ENCODE data around the gene TMEM117. TPM values are rescaled to one million over a fixed set of nuclear protein-coding genes. Genes with fewer than 3 reads are reported as not detected.
A peak's percentile ranks its signal among the peaks of the same experiment; 100 is the strongest.
"Not testable (repeated sequence)": the region's sequence is repeated elsewhere in the genome, so short reads cannot be mapped to it uniquely, and the experiment has no call there.

The TMEM117 gene
- total RNA-seq, 6 experiments from 2014 or later: 5.5 to 8.8 (median 7.0) TPM

DNA sequence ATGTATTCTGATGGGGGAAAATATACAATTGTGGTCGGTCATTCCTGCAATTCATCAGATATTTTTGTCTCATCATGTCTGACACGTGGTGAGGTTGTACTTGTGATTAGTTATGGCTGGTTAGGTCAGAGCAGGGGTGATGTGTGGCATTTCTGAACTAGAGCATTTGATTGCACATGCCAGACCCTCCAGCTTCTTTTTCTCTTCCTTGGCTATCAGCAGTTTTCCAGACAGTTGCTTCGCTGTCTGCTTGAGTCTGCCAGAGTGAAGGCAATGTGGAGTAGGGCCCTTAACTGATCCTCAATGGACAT lies 25.9 kb downstream of the TMEM117 start:
- H3K4me3 Mint-ChIP-seq: no peak overlapping the region
- no peaks in the 10 kb centered on the region for H3K36me3 Mint-ChIP-seq (ENCODE audit: low read depth)
- peaks cover 12% of the 10 kb centered on the region for H3K4me1 Mint-ChIP-seq (ENCODE audit: low read depth)
- no peaks in the 10 kb centered on the region for H3K9me3 Mint-ChIP-seq
- H3K27ac Mint-ChIP-seq: peak overlapping the region; percentile 25; the same call in 1 of the 2 replicates
- TF ChIP-seq, protein P1, sequence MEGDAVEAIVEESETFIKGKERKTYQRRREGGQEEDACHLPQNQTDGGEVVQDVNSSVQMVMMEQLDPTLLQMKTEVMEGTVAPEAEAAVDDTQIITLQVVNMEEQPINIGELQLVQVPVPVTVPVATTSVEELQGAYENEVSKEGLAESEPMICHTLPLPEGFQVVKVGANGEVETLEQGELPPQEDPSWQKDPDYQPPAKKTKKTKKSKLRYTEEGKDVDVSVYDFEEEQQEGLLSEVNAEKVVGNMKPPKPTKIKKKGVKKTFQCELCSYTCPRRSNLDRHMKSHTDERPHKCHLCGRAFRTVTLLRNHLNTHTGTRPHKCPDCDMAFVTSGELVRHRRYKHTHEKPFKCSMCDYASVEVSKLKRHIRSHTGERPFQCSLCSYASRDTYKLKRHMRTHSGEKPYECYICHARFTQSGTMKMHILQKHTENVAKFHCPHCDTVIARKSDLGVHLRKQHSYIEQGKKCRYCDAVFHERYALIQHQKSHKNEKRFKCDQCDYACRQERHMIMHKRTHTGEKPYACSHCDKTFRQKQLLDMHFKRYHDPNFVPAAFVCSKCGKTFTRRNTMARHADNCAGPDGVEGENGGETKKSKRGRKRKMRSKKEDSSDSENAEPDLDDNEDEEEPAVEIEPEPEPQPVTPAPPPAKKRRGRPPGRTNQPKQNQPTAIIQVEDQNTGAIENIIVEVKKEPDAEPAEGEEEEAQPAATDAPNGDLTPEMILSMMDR (IDR thresholded peaks at IDR 0.05): no peak
- no peaks in the 10 kb centered on the region; the same call in 1 of the 2 replicates for H3K27me3 Mint-ChIP-seq (ENCODE audit: insufficient read depth)
- DNase-seq: no peak

- H3K36me3 Mint-ChIP-seq (ENCODE audit: low read depth): no peaks in the 10 kb centered on the region
These were observed 28.0 kb downstream of the TMEM117 start for GRCh38 chr12:43863770-43864366.

DNA sequence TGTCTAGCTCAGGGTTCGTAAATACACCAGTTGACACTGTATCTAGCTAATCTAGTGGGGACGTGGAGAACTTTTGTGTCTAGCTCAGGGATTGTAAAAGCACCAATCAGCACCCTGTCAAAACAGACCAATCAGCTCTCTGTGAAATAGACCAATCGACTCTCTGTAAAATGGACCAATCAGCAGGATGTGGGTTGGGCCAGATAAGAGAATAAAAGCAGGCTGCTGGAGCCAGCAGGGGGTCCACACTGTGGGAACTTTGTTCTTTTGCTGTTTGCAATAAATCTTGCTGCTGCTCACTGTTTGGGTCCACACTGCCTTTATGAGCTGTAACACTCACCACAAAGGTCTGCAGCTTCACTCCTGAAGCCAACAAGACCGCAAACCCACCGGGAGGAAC lies 28.7 kb downstream of the TMEM117 start:
- DNase-seq: not testable (repeated sequence)

More at GRCh38 chr12:43863770-43864366, 28.0 kb downstream of the TMEM117 start:
- Mint-ChIP-seq H3K9me3 (no peaks in the 10 kb centered on the region), H3K27me3 (ENCODE audit: insufficient read depth) (no peaks in the 10 kb centered on the region; the same call in 1 of the 2 replicates), H3K4me1 (ENCODE audit: low read depth) (peaks cover 12% of the 10 kb centered on the region), H3K4me3 (no peak overlapping the region), H3K27ac (no peak overlapping the region)
- TF ChIP-seq, protein P1 (IDR thresholded peaks at IDR 0.05): no peak
- no peak for DNase-seq

DNA sequence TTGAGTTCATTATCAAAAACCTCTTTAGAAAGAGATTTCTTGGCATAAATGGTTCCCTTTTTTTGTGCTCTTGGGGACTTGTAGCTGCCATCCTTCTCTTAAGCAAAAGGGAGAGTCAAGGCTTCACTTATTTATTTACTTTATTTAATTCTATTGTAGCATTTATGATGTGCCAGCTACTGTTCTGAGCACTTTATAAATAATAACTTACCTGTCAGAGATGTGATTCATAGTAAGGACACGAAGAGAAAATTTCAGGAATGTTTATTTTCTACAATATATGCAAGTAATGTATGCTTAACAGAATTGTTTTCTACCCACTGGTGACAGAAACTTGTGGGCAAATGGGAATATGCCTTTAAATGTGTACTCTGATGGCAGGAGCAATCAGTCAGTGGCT lies 33.3 kb downstream of the TMEM117 start:
- no peaks in the 10 kb centered on the region for H3K27me3 Mint-ChIP-seq (ENCODE audit: insufficient read depth)
- H3K4me1 Mint-ChIP-seq (ENCODE audit: low read depth): peaks cover 14% of the 10 kb centered on the region; the same call in 1 of the 2 replicates
- DNase-seq: no peak
- H3K9me3 Mint-ChIP-seq: no peaks in the 10 kb centered on the region
- no peak overlapping the region for H3K27ac Mint-ChIP-seq
- H3K36me3 Mint-ChIP-seq (ENCODE audit: low read depth): no peaks in the 10 kb centered on the region
- TF ChIP-seq, protein P1 (IDR thresholded peaks at IDR 0.05): no peak
- H3K4me3 Mint-ChIP-seq: no peak overlapping the region

More for the DNA sequence above, 28.7 kb downstream of the TMEM117 start:
- H3K4me3 Mint-ChIP-seq; H3K27me3 Mint-ChIP-seq (ENCODE audit: insufficient read depth); H3K36me3 Mint-ChIP-seq (ENCODE audit: low read depth); H3K9me3 Mint-ChIP-seq; H3K27ac Mint-ChIP-seq: not testable (repeated sequence)
- peaks cover 16% of the 10 kb centered on the region for H3K4me1 Mint-ChIP-seq (ENCODE audit: low read depth)

DNA sequence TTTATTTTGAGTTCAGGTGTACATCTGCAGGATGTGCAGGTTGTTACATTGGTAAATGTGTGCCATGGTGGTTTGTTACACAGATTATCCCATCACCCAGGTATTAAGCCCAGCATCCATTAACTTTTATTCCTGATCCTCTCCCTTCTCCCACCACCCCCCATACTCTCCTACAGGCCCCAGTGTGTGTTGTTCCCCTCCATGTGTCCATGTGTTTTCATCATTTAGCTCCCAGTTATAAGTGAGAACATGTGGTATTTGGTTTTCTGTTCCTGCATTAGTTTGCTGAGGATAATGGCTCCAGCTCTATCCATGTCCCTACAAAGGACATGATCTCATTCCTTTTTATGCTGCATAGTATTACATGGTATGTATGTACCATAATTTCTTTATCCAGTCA lies 33.9 kb downstream of the TMEM117 start:
- Mint-ChIP-seq H3K4me1 (ENCODE audit: low read depth) (peaks cover 14% of the 10 kb centered on the region; the same call in 1 of the 2 replicates), H3K27ac (peak overlapping the region; percentile 22; the same call in 1 of the 2 replicates)
- H3K4me3 Mint-ChIP-seq: not testable (repeated sequence)

DNA sequence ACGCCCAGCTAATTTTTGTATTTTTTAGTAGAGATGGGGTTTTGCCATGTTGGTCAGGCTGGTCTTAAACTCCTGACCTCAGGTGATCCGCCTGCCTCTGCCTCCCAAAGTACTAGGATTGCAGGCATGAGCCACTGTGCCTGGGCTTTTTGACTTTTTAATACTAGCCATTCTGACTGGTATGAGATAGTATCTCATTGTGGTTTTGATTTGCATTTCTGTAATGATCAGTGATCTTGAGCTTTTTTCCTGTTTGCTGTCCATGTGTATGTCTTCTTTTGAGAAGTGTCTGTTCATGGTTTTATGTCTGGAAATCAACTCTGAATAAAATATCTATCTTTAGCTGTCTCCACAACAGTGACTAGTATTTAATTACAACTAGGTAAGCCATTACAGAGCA lies 35.4 kb downstream of the TMEM117 start:
- peaks cover 14% of the 10 kb centered on the region; the same call in 1 of the 2 replicates for H3K4me1 Mint-ChIP-seq (ENCODE audit: low read depth)
- not testable (repeated sequence) for H3K27ac Mint-ChIP-seq; H3K4me3 Mint-ChIP-seq; H3K27me3 Mint-ChIP-seq (ENCODE audit: insufficient read depth); H3K9me3 Mint-ChIP-seq; H3K36me3 Mint-ChIP-seq (ENCODE audit: low read depth); DNase-seq

More for the DNA sequence above, 33.9 kb downstream of the TMEM117 start:
- H3K27me3 Mint-ChIP-seq (ENCODE audit: insufficient read depth); H3K9me3 Mint-ChIP-seq; H3K36me3 Mint-ChIP-seq (ENCODE audit: low read depth); DNase-seq: not testable (repeated sequence)

GRCh38 chr12:43872396-43872795 lies 36.5 kb downstream of the TMEM117 start:
- Mint-ChIP-seq H3K27me3 (ENCODE audit: insufficient read depth) (no peaks in the 10 kb centered on the region), H3K4me1 (ENCODE audit: low read depth) (peaks cover 14% of the 10 kb centered on the region; the same call in 1 of the 2 replicates), H3K36me3 (ENCODE audit: low read depth) (no peaks in the 10 kb centered on the region), H3K27ac (no peak overlapping the region), H3K9me3 (no peaks in the 10 kb centered on the region), H3K4me3 (no peak overlapping the region)
- TF ChIP-seq, protein P1 (IDR thresholded peaks at IDR 0.05): no peak
- DNase-seq: no peak

Measured in HFFc6 (cell line).